Common myeloid progenitor, CD34-positive (primary cell): Measurements from ENCODE around the gene TARDBP.
A peak's percentile ranks its signal among the peaks of the same experiment; 100 is the strongest.
"Not testable (repeated sequence)": the region's sequence is repeated elsewhere in the genome, so short reads cannot be mapped to it uniquely, and the experiment has no call there.

Experiments
- CTCF ChIA-PET: fragments of 350-600 bp; sonication (Branson Sonifier 250); formaldehyde crosslinking; loops from one replicate; lab custom pipeline; 2021; ENCODE audit warnings: antibody characterized with exemption; lab: Charles Lee
- POLR2A ChIA-PET: fragments of 350-600 bp; sonication (Branson Sonifier 250); formaldehyde crosslinking; loops from one replicate; lab custom pipeline; 2021; ENCODE audit warnings: antibody characterized with exemption; lab: Charles Lee
- DNase-seq, 3 donors: peaks; one replicate each; pipeline versions ENCODE4 v3.0.0 to v3.0.0-alpha.2; 2013
- H3K27ac ChIP-seq, 2 experiments: 1 replicate in 1 of 2; 2 replicates in 1 of 2; pipeline ENCODE4 v1.7.0; 2013; ENCODE audit warnings: inconsistent platforms in 2 of 2, low read length in 2 of 2, mild to moderate bottlenecking in 2 of 2, low read depth in 1 of 2, moderate library complexity in 1 of 2; ENCODE audit not compliant: severe bottlenecking in 2 of 2, insufficient read depth in 1 of 2, poor library complexity in 1 of 2
- H3K27me3 ChIP-seq, 5 experiments: replicated peaks in 2 of 5; 1 replicate in 3 of 5; 2 replicates in 2 of 5; pipeline versions ENCODE4 v1.6.1 to v1.7.0; 2013; ENCODE audit warnings: low read length in 4 of 5, mild to moderate bottlenecking in 2 of 5, moderate library complexity in 2 of 5, inconsistent platforms in 1 of 5; ENCODE audit not compliant: insufficient read depth in 5 of 5, control insufficient read depth in 4 of 5
- H3K36me3 ChIP-seq, 4 experiments: 1 replicate in 2 of 4; 2 replicates in 2 of 4; pipeline versions ENCODE4 v1.6.1 to v1.7.0; 2013; ENCODE audit warnings: low read length in 3 of 4, control low read depth in 1 of 4, mild to moderate bottlenecking in 1 of 4; ENCODE audit not compliant: control insufficient read depth in 4 of 4, insufficient read depth in 4 of 4
- H3K4me1 ChIP-seq, 4 experiments: 1 replicate in 3 of 4; 2 replicates in 1 of 4; pipeline versions ENCODE4 v1.6.1 to v1.7.1; 2013; ENCODE audit warnings: low read length in 3 of 4, mild to moderate bottlenecking in 3 of 4, control low read depth in 1 of 4, inconsistent platforms in 1 of 4, moderate library complexity in 1 of 4; ENCODE audit not compliant: control insufficient read depth in 4 of 4, insufficient read depth in 4 of 4; ENCODE audit errors: control extremely low read depth in 1 of 4
- H3K4me3 ChIP-seq, 7 experiments: 1 replicate in 4 of 7; 2 replicates in 3 of 7; pipeline versions ENCODE4 v1.5.1 to v1.7.0; 2013; ENCODE audit warnings: mild to moderate bottlenecking in 7 of 7, low read length in 6 of 7, moderate library complexity in 6 of 7, inconsistent platforms in 2 of 7, low read depth in 2 of 7, control low read depth in 1 of 7; ENCODE audit not compliant: insufficient read depth in 4 of 7, control insufficient read depth in 1 of 7; ENCODE audit errors: extremely low read depth in 1 of 7
- H3K9me3 ChIP-seq, 5 experiments: 1 replicate in 4 of 5; 2 replicates in 1 of 5; pipeline versions ENCODE4 v1.6.1 to v1.7.1; 2013; ENCODE audit warnings: low read length in 4 of 5, mild to moderate bottlenecking in 2 of 5, inconsistent platforms in 1 of 5, low read depth in 1 of 5, moderate library complexity in 1 of 5; ENCODE audit not compliant: control insufficient read depth in 4 of 5, insufficient read depth in 2 of 5; ENCODE audit errors: control extremely low read depth in 1 of 5
- WGBS: methylation state at CpG from one replicate; pipeline ENCODE4 v1.1.5; 2013; ENCODE audit not compliant: insufficient coverage; 5-methylcytosine and 5-hydroxymethylcytosine counted together

Gene TARDBP

GRCh38 chr1:11072216-11072917 is 59.9 kb downstream of the TARDBP start:
- Histone ChIP-seq H3K27me3 (no peaks in the 10 kb centered on the region), H3K36me3 (peaks cover 20 to 91% (median 71%) of the 10 kb centered on the region in 4 experiments), H3K4me1 (peaks cover 0 to 12% (median 3%) of the 10 kb centered on the region in 4 experiments), H3K9me3 (no peaks in the 10 kb centered on the region), H3K4me3 (no peak overlapping the region), H3K27ac (peak overlapping the region in 1 of 2 experiments; percentile 15)
- WGBS = 83% methylated on average over 11 of the region's 13 CpGs
- DNase-seq = no peak
- ChIA-PET POLR2A (no interaction called here), CTCF (no interaction called here)

DNA sequence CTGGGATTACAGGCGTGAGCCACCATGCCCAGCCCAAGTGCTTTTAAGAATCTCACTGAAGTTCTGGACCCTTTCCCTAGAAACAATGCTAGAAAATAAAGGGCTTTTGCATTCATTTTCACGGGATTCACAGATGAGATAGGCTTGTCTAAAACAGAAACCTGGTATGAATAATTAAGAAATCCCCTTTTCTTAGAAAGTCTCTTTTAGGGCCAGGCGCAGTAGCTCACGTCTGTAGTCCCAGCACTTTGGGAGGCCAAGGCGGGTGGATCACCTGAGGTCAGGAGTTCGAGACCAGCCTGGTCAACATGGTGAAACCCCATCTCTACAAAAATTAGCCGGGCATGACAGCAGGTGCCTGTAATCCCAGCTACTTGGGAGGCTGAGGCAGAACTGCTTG is 60.9 kb downstream of the TARDBP start:
- H3K9me3 ChIP-seq, H3K27ac ChIP-seq, H3K4me3 ChIP-seq, POLR2A ChIA-PET, H3K27me3 ChIP-seq, CTCF ChIA-PET, DNase-seq: not testable (repeated sequence)
- peaks cover 20 to 89% (median 71%) of the 10 kb centered on the region in 4 experiments for H3K36me3 ChIP-seq
- H3K4me1 ChIP-seq = peaks cover 0 to 12% (median 3%) of the 10 kb centered on the region in 4 experiments
- 100% methylated on average over 2 of the region's 7 CpGs for WGBS
